GM18907 (cell line): ENCODE results near the gene CCDC85C.

Source experiments
- ATAC-seq: cut with Tn5 transposase; IDR thresholded peaks from one replicate; pipeline ENCODE4 v1.9.1; 2021; ENCODE audit warnings: mild to moderate bottlenecking, moderate library complexity; ENCODE audit not compliant: unreplicated experiment

The CCDC85C gene

GRCh38 chr14:99460793-99461192 lies 143.2 kb downstream of the CCDC85C start:
- ATAC-seq = no peak

- no peak for ATAC-seq
Measured at GRCh38 chr14:99459481-99460100, 144.4 kb downstream of the CCDC85C start.

GRCh38 chr14:99454246-99454645 lies 149.8 kb downstream of the CCDC85C start:
- ATAC-seq = no peak

- ATAC-seq = no peak
Measured at GRCh38 chr14:99452968-99453367, 151.0 kb downstream of the CCDC85C start.

DNA sequence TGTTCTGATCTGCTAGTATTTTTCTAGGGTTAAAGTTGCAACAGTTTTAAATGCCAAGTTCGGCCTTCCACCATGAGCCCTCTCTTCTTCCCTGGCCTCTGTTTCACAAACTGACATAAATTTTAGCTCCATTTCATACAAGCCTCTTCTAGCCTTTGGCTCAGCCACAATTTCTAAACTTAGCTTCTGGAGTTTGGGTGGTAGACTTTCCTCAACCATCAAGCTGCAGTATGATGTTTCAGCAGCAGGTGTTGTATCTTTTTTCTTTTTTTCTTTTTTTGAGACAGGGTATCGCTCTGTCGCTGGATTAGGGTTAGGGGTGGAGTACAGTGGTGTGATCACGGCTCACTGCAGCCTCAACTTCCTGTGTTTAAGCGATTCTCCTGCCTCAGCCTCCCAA lies 152.8 kb downstream of the CCDC85C start:
- no peak for ATAC-seq

DNA sequence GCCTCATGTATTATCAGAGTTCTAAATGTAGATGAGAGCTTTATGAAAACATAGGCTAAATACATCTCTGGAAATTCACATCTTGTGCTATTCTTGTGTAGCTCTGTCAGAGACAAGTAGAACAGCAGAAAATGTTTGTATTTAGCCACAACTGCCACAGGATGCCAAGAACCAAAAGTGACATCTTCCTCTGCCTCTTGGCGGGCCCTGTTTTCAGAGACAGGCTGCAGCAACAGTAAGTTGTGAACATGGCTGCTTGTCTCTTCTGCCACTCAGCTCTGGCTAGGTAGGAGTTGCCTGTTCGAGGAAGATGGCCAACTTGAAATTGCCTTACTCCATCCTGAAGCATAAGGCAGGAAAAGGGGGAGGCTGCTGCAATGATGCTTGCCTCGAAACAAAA lies 153.7 kb downstream of the CCDC85C start:
- ATAC-seq = no peak
